ENCODE results near the gene SLC19A2.
A peak's percentile ranks its signal among the peaks of the same experiment; 100 is the strongest.

SLC19A2 gene

GRCh38 chr1:169474302-169474995 lies 11.3 kb downstream of the SLC19A2 start:
- no peak for FAIRE-seq

DNA sequence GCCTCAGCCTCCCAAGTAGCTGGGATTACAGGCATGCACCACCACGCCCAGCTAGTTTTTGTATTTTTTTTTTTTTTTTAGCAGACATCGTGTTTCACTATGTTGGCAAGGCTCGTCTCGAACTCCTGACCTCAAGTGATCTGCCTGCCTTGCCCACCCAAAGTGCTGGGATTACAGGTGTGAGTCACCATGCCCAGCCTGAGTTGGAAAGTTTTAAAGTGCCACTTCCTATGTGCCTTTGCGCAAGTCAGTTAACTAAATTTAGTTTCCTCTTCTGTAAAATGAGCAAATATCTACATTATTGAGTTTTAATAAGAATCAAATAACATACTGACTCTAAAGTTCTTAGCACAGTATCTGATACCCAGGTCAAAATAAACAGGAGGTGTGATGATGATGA lies 12.4 kb downstream of the SLC19A2 start:
- FAIRE-seq = no peak

GRCh38 chr1:169472738-169473137 lies 13.0 kb downstream of the SLC19A2 start:
- no peak for FAIRE-seq

- FAIRE-seq = no peak
Measured at GRCh38 chr1:169468982-169469381, 16.8 kb downstream of the SLC19A2 start.

- no peak for FAIRE-seq
Measured at GRCh38 chr1:169466259-169467230, 19.2 kb downstream of the SLC19A2 start.

DNA sequence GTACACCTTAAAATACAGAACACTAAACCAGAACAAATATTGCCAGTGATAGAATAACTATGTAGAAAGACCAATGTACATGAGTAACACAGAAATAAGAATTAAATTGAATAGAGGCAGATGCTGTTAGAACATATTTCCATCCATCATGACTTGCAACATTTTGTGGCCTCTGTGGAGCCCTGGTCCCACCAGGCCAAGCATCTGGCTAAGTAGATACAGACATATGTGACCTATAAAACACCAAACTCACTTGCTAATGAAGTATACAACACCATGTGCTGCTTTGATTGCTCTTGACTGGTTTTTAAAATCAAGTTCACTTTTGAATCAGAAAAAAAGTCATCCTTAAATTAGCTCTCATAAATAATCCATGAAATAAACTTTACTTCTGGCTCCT lies 20.5 kb downstream of the SLC19A2 start:
- FAIRE-seq = no peak

DNA sequence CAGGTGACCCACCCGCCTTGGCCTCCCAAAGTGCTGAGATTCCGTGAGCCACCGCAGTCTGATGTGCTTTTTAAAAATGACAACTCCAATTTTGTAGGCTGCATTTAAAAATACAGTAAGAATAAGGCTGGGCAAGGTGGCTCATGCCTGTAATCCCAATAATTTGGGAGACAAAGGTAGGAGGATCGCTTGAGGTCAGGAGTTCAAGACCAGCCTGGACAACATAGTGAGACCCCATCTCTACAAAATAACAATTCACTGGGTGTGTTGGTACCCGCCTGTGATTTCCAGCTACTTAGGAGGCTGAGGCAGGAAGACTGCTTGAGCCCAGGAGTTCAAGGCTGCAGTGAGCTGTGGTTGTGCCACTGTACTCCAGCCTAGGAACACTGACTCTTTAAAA lies 23.4 kb downstream of the SLC19A2 start:
- no peak for FAIRE-seq

DNA sequence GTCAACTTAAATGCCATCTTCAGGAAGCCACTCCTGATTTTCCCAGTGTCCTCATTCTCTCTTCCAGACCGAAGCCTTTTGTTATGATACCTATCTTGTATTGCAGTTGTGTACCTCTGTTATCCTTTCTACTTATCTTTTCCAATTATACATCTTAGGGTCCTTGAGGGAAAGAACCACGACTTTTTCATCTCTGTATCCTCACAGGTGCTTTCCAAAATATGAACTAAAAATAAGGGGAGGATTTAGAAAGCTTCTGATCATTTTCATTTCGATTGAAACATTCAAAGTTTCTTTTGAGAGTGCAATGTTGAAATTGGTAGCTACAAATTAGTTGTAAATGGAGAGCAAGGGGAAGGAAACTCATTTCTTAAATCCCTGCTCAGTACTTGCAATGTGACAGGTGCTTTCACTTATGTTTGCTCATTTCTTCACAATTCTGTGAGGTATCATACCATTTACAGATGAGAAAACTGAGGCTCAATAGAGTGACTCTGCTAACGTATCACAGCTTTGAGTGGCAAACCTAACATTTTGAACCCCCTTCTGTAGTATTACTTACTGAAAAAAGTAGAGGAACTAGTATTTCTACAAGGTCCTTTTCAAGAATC lies 24.2 kb downstream of the SLC19A2 start:
- FAIRE-seq = no peak

GRCh38 chr1:169460191-169460833 lies 25.4 kb downstream of the SLC19A2 start:
- no peak for FAIRE-seq

- no peak for FAIRE-seq
Measured at GRCh38 chr1:169457443-169457842, 28.3 kb downstream of the SLC19A2 start.

- FAIRE-seq = no peak
Measured at GRCh38 chr1:169456029-169456428, 29.7 kb downstream of the SLC19A2 start.

DNA sequence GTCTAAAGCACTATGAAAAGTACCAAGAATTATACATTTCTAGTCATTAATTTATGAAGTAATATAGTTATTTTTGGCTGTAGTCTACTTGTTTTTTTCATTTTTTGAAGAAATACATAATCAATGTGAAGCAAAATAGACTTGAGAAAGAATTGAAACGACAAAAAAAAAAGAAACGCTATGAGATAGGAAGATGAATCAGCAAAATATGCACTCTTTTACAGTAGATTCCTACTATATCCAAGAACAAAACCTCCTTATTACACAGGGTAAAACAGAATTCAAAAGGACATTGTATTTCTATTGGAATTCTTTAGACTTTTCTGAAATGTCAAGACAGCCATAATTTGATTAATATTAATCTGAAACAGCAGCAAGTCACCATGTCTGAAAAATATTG lies 32.8 kb downstream of the SLC19A2 start:
- no peak for FAIRE-seq

GRCh38 chr1:169451218-169451824 lies 34.4 kb downstream of the SLC19A2 start:
- FAIRE-seq = no peak

DNA sequence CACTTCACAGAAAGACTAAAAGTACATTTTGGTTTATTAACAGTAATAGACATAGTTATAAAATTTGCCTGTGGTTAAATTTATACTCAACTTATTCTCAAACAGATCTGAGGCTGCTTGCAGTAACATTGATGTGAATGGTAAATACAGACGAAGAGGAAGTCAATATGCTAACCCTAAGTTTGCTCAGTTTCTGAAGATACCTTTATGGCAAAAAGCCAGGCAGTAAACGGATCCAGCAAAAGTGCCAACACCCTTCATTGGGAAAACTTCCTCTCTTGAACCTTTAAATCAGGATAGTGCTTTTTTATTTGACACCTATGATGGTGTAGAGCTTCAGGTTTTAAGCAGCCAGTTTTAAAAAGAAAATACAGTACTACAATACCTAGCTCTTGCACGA lies 41.8 kb downstream of the SLC19A2 start:
- no peak for FAIRE-seq

DNA sequence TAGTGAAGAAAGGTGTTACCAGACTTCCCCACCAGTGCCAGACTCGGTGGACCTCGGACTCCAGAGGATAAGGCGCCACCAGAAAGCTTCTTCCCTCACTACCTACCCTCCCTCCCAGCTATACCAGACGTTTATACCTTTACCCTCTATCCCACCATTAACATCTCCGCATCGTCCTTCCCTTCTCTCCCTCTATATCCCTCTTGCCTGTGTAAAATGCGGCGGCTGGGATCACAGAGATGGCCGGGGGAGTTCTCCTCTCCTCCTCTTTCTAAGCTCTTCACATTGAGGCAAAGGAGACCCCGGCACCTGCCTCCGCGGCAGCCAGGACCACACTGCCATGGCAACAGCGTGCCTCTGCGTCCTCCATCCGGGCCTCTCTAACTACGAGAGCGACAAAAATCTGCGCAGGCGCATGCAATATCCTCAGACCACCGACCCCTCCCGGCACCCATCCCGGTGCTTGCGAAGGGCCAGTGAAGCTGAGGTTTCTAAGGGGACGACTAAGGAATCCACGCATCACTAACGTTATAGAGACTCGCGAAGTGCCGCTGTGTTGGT lies 58.6 kb downstream of the SLC19A2 start, which contains the start of gene CCDC181:
CCDC181 (minus strand) TSS at position 394 of the 561 bp plus-strand sequence. CDS start 2,547 bp downstream, outside the sequence.
- no peak for FAIRE-seq

DNA sequence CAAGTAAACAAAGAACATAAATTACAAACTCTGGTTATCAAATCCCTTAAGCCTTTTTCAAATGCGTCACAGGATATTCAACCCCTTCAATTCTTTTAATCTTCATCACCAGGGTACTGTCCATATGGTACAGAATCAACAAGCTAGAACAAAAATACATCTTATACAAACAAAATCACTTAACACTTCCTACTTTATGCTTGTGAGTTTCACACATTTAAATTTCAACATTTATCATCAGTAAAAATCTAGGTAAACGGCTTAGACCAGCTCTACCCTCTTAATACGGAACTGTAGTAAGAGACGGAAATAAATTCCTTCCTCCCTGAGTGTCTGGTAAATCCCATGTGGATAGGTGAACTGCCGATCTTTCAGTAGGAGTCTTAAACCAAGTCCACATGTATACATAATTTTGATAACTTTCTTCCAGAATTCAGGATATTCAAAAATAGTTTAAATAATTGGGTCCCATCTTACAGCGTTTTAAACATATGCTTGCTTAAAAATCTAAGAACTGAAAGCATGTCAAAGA lies 59.5 kb downstream of the SLC19A2 start:
- FAIRE-seq = no peak

DNA sequence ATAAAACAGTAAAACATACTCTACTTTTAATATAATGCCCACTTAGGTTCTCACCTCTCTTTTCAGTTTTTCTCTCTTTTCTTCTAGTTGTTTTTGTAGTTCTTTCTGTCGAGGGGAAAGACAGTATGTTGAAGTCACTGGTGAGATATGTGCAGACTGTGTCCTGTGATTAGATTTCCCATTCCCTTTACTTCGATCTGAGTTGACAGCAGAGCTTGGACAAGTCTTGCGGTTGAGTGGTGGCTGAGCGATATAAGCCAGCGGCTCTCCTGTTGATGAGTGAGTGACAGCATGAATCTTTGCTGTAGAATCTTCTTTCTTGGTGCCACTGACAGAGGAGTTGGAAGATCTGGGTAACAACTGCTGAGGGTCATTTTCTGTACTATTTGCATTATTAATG lies 64.4 kb downstream of the SLC19A2 start:
- no peak for FAIRE-seq

- FAIRE-seq = peak; percentile 37
Measured at GRCh38 chr1:169414952-169415351, 70.8 kb downstream of the SLC19A2 start.

Data from endometrium (tissue), 2 donors.